Measurements from ENCODE around the gene ARHGAP27. TPM values are rescaled to one million over a fixed set of nuclear protein-coding genes. Genes with fewer than 3 reads are reported as not detected.

Gene ARHGAP27
- total RNA-seq, 2 experiments from 2014 or later = 37.8 to 40.9 TPM

- ATAC-seq (no peak), DNase-seq (no peak)
- intact Hi-C loops (cut with micrococcal nuclease) = no loop called here
- ChIA-PET CTCF (interaction anchor here (3.0 kb wide), 1 partner anchor 229 kb away, joined by 8 read pairs; the partner anchor contains the start of gene ACBD4), POLR2A (interaction anchor here (0.6 to 1.3 kb wide), 2 partner anchors 9 to 97 kb away, joined by 3 read pairs; no protein-coding TSS in a partner anchor)
- no peak for TF ChIP-seq CTCF (IDR thresholded peaks at IDR 0.05)
- Mint-ChIP-seq H3K27me3 (peaks cover 8% of the 10 kb centered on the region), H3K27ac (no peak overlapping the region), H3K36me3 (ENCODE audit: low read depth) (no peaks in the 10 kb centered on the region), H3K9me3 (peaks cover 6% of the 10 kb centered on the region), H3K4me3 (no peak overlapping the region), H3K4me1 (ENCODE audit: low read depth) (no peaks in the 10 kb centered on the region)
These were observed 67.9 kb downstream of the ARHGAP27 start for GRCh38 chr17:45364531-45365390.

GRCh38 chr17:45363498-45363897 is 69.2 kb downstream of the ARHGAP27 start:
- peaks cover 1% of the 10 kb centered on the region for H3K4me1 Mint-ChIP-seq (ENCODE audit: low read depth)
- no peak overlapping the region for H3K4me3 Mint-ChIP-seq
- no peak overlapping the region for H3K27ac Mint-ChIP-seq
- peaks cover 6% of the 10 kb centered on the region for H3K9me3 Mint-ChIP-seq
- ATAC-seq (no peak), DNase-seq (no peak)
- intact Hi-C loops (cut with micrococcal nuclease) = no loop called here
- ChIA-PET POLR2A (no interaction called here), CTCF (interaction anchor here (1.3 to 3.0 kb wide), 4 partner anchors 22 to 228 kb away, joined by 5 to 8 read pairs (median 6); partner anchors contain the start of gene ACBD4)
- H3K36me3 Mint-ChIP-seq (ENCODE audit: low read depth) = no peaks in the 10 kb centered on the region
- TF ChIP-seq CTCF (IDR thresholded peaks at IDR 0.05) = no peak
- H3K27me3 Mint-ChIP-seq = peaks cover 8% of the 10 kb centered on the region

GRCh38 chr17:45361976-45362375 is 70.7 kb downstream of the ARHGAP27 start:
- CTCF ChIA-PET = interaction anchor here (1.6 kb wide), 1 partner anchor 23 kb away, joined by 6 read pairs; no protein-coding TSS in a partner anchor
- H3K27me3 Mint-ChIP-seq = peaks cover 6% of the 10 kb centered on the region
- no peak for ATAC-seq
- H3K36me3 Mint-ChIP-seq (ENCODE audit: low read depth) = no peaks in the 10 kb centered on the region
- DNase-seq = no peak
- H3K9me3 Mint-ChIP-seq = peaks cover 6% of the 10 kb centered on the region
- peaks cover 10% of the 10 kb centered on the region for H3K4me1 Mint-ChIP-seq (ENCODE audit: low read depth)
- intact Hi-C loops (cut with micrococcal nuclease) = no loop called here
- no peak for TF ChIP-seq CTCF (IDR thresholded peaks at IDR 0.05)
- POLR2A ChIA-PET = interaction anchor here (1.2 kb wide), 1 partner anchor 51 kb away, joined by 3 read pairs; no protein-coding TSS in a partner anchor
- H3K4me3 Mint-ChIP-seq = no peak overlapping the region
- no peak overlapping the region for H3K27ac Mint-ChIP-seq

GRCh38 chr17:45361451-45361850 is 71.2 kb downstream of the ARHGAP27 start:
- H3K36me3 Mint-ChIP-seq (ENCODE audit: low read depth) = no peaks in the 10 kb centered on the region
- peaks cover 6% of the 10 kb centered on the region for H3K27me3 Mint-ChIP-seq
- intact Hi-C loops (cut with micrococcal nuclease) = no loop called here
- ChIA-PET POLR2A (interaction anchor here (1.2 kb wide), 1 partner anchor 50 kb away, joined by 3 read pairs; no protein-coding TSS in a partner anchor), CTCF (interaction anchor here (0.9 kb wide), 1 partner anchor 142 kb away, joined by 3 read pairs; no protein-coding TSS in a partner anchor)
- TF ChIP-seq CTCF (IDR thresholded peaks at IDR 0.05) = no peak
- no peak overlapping the region for H3K4me3 Mint-ChIP-seq
- ATAC-seq (no peak), DNase-seq (no peak)
- H3K4me1 Mint-ChIP-seq (ENCODE audit: low read depth) = peaks cover 15% of the 10 kb centered on the region
- H3K27ac Mint-ChIP-seq = no peak overlapping the region
- peaks cover 6% of the 10 kb centered on the region for H3K9me3 Mint-ChIP-seq

Data from activated CD8-positive, alpha-beta T cell treated with anti-CD3 and anti-CD28 coated beads for 36 hours (primary cell).